ENCODE measurements around the gene MAP3K13. TPM values are rescaled to one million over a fixed set of nuclear protein-coding genes. Genes with fewer than 3 reads are reported as not detected.

MAP3K13 gene
- total RNA-seq, 1 experiment from 2014 or later: 10.6 TPM

DNA sequence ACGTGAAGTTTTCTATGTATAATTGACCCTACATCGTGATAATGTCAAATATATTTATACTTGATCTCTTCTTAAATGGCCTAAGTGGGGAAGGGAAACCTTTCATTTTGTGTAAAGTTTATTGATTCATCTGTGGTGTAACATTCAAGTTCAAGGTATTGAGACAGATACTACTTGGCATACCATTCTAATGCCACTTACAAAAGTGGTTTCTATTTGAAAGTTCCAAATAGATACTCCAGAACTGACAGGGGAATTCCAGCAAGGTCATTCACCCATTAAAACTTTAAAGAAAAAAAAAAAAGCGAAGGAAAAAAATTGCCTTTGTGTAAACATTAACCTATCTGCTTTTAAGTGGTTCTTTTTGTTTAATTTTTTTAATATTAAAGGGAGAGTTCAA, 45.3 kb upstream of the MAP3K13 start:
- H3K9me3 Mint-ChIP-seq: no peaks in the 10 kb centered on the region
- Histone ChIP-seq H3K9ac (ENCODE audit: extremely low read depth, insufficient read length, low read length) (no peak overlapping the region), H3K56ac (ENCODE audit: insufficient read length, low read depth, low read length) (no peak overlapping the region), H3K4ac (ENCODE audit: low read depth, low read length) (no peak overlapping the region), H3K27ac (ENCODE audit: insufficient read length, low read depth, low read length) (no peak overlapping the region), H2BK20ac (ENCODE audit: low read depth, low read length, poor library complexity, severe bottlenecking) (no peak overlapping the region), H3K14ac (ENCODE audit: insufficient read depth, low read length) (no peak overlapping the region), H4K5ac (ENCODE audit: insufficient read length, low read depth, low read length) (no peak overlapping the region), H2BK12ac (ENCODE audit: insufficient read length, low read depth, low read length) (no peak overlapping the region), H3K18ac (ENCODE audit: insufficient read length, low read depth, low read length) (no peak overlapping the region), H3K27me3 (ENCODE audit: insufficient read depth, low read length) (no peaks in the 10 kb centered on the region), H2BK120ac (ENCODE audit: low read depth, low read length, poor library complexity, severe bottlenecking) (no peak overlapping the region), H3K4me1 (ENCODE audit: insufficient read depth, low read length) (no peaks in the 10 kb centered on the region), H3T11ph (ENCODE audit: low read length) (no peak overlapping the region), H2BK15ac (ENCODE audit: low read depth, low read length) (no peak overlapping the region), H4K20me1 (ENCODE audit: control insufficient read depth, insufficient read depth, insufficient read length) (no peaks in the 10 kb centered on the region), H3K4me2 (ENCODE audit: insufficient read depth, insufficient read length, low read length) (no peak overlapping the region), H2BK5ac (ENCODE audit: insufficient read length, low read length) (no peak overlapping the region), H3K23me2 (ENCODE audit: insufficient read length, low read depth, low read length, poor library complexity, severe bottlenecking) (no peaks in the 10 kb centered on the region), H2AK5ac (ENCODE audit: insufficient read length, low read length) (no peak overlapping the region), H3K79me2 (ENCODE audit: insufficient read depth, low read length) (no peaks in the 10 kb centered on the region), H4K91ac (ENCODE audit: insufficient read length, low read depth, low read length) (no peak overlapping the region), H3K9me3 (ENCODE audit: control insufficient read depth, low read depth, low read length) (no peaks in the 10 kb centered on the region), H3K23ac (ENCODE audit: insufficient read length, low read depth, low read length) (no peak overlapping the region), H2AFZ (ENCODE audit: low read length) (no peak overlapping the region), H3K79me1 (ENCODE audit: insufficient read depth, low read depth, low read length, poor library complexity, severe bottlenecking) (no peaks in the 10 kb centered on the region), H4K8ac (replicated peaks; ENCODE audit: insufficient read length, low read depth, low read length) (no peak overlapping the region)
- H3K4me3 Mint-ChIP-seq: no peak overlapping the region
- H3K27ac Mint-ChIP-seq: no peak overlapping the region
- TF ChIP-seq, protein P1, sequence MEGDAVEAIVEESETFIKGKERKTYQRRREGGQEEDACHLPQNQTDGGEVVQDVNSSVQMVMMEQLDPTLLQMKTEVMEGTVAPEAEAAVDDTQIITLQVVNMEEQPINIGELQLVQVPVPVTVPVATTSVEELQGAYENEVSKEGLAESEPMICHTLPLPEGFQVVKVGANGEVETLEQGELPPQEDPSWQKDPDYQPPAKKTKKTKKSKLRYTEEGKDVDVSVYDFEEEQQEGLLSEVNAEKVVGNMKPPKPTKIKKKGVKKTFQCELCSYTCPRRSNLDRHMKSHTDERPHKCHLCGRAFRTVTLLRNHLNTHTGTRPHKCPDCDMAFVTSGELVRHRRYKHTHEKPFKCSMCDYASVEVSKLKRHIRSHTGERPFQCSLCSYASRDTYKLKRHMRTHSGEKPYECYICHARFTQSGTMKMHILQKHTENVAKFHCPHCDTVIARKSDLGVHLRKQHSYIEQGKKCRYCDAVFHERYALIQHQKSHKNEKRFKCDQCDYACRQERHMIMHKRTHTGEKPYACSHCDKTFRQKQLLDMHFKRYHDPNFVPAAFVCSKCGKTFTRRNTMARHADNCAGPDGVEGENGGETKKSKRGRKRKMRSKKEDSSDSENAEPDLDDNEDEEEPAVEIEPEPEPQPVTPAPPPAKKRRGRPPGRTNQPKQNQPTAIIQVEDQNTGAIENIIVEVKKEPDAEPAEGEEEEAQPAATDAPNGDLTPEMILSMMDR (conservative IDR thresholded peaks at IDR 0.05): no peak
- no peaks in the 10 kb centered on the region for H3K27me3 Mint-ChIP-seq (ENCODE audit: low read depth)
- no peaks in the 10 kb centered on the region for H3K4me1 Mint-ChIP-seq
- no peaks in the 10 kb centered on the region; a peak in 1 of 7 replicates for H3K36me3 Mint-ChIP-seq (ENCODE audit: insufficient read depth in 1 of 3, low read depth in 3 of 3)
- no peak for DNase-seq
- WGBS (ENCODE audit: extremely low coverage, insufficient read length, low lambda C conversion rate): no CpG with 5 or more reads among the region's 3 CpGs

All from H9 (cell line).